NCI-H345 (cell line): ENCODE results near the gene IKBKE.

ENCODE experiments used
- DNase-seq: peaks from one replicate; lab custom pipeline; 2025; lab: John Stamatoyannopoulos, UW

Gene IKBKE

DNA sequence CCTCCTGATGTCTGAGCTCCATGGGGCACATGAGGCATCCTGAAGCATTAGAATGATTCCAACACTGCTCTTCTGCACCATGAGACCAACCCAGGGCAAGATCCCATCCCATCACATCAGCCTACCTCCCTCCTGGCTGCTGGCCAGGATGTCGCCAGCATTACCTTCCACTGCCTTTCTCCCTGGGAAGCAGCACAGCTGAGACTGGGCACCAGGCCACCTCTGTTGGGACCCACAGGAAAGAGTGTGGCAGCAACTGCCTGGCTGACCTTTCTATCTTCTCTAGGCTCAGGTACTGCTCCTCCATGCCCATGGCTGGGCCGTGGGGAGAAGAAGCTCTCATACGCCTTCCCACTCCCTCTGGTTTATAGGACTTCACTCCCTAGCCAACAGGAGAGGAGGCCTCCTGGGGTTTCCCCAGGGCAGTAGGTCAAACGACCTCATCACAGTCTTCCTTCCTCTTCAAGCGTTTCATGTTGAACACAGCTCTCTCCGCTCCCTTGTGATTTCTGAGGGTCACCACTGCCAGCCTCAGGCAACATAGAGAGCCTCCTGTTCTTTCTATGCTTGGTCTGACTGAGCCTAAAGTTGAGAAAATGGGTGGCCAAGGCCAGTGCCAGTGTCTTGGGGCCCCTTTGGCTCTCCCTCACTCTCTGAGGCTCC, 26.0 kb downstream of the IKBKE start:
- DNase-seq: peak; percentile 44

DNA sequence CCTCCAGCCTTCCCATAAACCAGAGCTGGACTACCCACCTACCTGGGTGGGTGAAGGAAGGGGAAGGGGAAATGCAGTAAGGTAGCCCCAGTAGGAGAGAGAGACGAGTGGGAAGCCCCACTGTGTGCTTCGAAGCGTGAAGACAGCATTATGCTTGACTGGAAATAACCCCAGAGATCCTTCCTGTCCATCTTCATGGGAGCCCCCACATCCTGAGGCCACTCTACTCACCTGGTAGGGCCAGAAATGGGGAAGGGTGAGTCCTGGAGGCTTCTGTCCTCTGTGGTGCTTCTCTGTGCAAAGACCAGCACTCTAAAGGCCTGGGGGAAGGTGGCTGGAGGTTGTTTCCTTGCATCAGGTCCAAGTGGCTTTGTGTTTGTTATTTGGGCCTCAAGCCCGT, 27.1 kb downstream of the IKBKE start:
- no peak for DNase-seq

DNA sequence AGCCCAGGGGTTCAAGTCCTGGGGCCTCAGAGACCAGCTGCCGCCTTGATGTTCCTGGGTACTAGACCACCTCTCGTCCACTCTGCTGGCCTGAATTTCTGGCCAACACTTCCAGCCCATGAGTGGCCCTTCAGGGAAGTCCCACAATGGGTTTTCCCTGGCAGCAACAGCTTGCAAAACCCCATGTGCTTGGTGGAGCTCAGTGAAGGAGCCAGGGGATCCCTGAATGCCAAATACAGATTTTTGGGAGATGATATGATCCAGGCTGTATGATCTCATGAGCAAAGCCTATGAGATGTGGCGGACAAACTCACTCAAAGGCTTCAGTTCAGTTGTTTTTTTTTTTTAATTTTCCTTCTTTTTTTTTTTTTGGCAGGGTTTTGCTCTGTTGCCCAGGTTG, 27.5 kb downstream of the IKBKE start:
- DNase-seq: no peak

DNA sequence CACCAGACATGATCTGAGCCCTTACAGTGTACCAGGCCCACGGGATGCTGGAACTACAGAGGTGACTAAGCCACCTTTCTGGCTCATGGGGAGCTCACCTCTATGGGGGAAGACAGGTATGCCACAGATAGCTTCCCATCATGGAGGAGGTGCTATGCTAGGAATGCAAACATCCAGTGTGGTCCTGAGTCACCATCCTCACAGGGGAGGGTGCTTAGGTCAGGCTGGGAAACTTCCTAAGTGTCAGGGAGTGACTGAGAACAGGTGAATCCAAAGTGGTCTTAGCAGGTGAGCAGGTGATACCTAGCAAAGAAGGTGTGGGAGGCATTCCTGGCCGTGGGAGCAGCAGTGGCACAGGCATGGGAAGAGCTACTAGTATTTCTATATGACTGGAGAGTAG, 28.4 kb downstream of the IKBKE start:
- no peak for DNase-seq

DNA sequence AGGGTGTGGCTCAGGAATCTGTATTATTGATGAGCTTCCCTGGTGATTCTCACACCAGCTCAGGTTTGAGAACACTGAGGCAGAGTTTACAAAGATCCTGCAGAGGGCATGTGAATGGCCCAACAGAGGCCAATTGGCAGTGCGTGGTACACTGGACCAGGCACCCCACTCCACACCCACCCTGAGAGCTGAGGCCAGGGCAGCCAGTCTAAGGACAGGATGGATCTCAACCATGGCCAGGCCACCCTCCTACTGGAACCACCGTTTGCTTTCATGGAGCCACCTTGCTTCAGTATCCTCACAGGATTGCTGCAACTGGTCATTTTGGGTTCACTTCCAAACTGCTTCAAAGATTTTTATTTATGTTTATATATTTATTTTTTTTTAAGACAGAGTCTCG, 29.8 kb downstream of the IKBKE start:
- DNase-seq: no peak

DNA sequence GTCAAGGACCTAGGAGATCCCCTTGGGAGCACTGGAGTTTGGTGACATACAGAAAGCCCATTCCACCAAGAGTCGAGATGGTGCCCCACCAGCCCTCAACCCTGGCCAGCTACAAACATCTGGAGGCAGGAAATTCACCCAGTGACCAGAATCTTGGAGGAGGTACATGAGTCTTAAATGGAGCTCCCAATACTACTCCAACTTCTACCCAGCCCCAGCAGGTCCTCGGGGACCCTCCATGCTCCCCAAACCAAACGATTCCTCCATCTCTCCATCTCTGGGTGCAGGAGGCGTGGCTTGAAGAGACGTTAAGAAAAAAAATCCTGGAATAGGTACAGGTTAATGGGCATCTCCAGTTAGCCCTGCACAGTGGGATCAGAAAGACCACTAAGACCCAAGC, 31.6 kb downstream of the IKBKE start:
- DNase-seq: no peak

DNA sequence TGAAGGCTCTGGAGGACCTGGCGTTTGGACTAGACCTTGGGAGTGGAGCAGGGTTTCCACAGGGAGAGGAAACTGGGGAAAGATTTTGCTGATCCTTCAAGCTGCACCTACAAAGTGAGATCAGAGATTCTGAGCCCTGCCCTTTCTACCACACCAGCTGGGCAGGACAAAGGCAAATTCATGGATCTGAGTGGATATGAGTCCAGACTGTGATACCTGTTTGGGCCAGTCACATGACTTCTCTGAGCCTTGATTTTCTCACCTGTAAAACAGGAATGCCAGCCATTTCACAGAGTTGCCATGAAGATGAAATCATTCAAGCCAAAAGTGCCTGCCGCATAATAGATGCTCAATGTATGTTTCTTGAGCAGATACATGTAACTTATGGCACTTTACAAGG, 32.1 kb downstream of the IKBKE start:
- DNase-seq: no peak

DNA sequence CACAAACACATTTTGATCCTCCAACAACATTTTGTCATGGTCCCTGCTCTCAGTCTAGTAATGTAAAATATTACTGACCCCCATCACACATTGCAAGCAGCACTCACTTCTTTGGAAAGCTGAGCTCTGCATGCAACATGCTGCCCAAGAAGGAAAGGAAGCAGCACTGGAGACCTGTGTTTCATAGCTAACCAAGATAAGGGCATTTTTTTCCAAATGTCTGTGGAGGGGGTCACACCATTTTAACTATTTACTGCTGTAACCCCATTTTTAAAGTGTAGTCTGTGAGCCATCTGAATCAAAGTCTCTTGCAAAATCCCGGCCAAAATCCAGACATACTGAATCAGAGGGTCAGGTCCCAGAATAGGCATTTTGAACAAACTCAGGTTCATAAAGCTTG, 32.5 kb downstream of the IKBKE start:
- DNase-seq: no peak

DNA sequence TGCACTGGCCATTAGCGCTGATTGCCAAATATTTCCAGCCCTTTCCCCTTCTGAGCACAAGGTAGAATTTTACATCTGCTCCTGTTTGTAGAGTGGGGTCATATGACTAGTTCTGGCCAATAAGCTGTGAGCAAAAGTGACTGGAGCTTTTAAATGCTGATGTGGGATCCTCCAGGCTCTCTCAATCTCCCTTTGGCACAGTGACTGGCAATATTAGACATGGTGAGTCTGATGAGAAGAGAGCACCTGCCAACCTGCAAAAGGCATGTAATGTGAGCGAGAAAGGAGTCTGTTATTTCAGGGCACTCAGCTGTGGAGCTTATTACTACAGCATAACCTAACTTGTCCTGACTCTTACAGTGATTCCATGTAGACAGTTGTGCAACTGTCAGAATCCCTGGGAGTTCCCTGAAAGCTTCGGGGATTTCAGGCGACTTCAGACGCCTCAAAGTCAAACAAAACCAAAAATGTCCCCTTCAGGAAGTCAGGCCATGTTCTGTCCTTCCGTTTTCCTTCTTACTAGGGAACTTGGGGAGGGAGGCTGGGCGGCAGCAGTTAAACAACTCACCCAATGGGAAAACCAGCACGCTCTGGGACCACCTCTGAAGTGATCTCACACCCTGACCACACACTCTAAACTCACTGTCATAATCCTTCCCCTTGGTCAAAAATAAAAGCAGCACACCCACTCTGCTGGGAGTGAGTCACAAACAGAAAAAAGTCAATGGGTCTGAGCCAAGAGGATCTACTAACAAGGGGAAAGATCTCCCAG, 33.5 kb downstream of the IKBKE start:
- no peak for DNase-seq

DNA sequence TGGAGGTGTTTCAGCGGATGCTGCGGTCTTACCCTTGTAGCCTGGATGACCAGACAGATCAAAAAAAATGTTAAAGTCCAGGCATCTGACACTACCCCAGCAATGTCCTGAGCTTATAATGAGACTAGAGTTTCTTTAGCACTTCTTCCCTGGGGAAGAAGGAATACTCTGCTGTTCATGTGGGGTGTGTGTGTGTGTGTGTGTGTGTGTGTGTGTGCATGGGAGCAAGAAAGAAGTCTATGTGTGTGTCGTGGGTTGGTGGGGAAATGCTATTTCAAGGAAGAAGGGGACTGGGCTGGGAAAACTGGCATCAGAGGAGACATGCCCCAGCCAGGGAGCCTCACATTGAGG, 34.1 kb downstream of the IKBKE start:
- no peak for DNase-seq

DNA sequence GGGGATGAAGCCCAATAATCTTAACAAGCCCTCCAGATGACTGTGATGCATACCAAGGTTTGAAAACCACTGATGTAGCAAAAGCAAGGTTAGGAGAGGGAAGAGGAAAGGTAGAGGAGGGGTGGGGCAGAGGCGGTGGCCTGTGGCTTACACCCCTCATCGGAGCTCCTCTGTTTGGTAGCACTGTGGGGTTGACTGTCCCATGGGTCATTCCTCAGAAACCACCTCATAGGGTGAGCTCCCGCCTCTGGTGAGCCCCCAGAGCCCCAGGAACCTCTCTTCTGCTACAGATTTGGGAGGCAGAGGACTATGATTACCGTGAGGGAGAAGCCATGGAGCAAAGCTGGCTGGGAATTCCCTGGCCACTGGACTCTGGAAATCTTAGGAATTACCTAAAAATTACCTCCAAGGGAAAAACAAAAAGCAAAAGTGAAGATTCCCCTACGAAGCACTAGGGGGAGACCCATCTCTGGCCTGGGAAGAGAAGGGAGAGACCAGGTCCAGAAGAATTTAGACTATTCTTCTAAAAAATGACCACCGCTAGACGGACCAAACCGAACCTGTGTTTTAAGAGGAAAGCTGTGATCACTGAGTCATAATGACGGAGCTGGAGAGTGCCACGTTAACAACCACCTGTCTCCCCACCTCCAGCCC, 35.6 kb downstream of the IKBKE start:
- no peak for DNase-seq

DNA sequence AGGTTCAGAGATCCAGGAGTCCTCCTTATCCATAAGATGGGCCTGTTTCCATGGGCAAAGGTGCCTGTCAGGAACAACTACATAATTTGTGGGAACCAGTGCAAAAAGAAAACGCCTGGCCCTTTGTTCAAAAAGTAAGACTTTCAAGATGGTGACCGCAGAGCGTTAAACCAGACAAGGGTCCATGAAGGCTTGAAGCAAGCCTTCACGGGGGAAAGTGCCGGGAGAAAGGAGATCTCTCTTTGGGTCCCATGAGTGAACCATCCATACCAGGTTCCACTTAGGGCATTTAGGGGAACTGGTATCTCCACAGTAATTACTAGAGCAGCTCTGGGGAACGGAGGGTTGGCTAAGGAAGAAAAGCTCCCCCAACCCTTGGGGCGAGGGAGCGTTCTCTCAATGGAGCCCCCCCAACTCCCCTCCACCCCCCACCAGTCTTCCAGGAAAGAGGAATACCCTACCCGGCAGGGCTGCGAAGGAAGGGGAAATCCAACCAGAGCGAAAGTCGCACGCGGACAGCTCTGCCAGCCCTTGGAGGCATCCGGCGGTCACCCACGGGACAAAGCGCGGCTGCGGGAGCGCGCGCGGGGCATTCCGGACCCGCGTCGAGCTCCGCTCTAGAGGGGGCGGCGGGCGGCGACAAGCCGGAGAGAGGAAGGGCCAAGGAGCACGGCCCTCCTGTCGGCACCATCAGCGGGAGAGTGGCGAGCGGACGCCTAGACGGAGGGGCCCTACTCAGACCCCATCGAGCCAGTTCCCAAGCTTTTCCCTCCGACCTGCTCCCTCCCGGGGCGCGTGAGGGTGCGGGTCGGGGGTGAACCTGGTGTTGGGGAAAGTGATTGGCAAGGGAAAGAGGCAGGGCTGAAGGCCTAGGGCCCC, 36.4 kb downstream of the IKBKE start:
- DNase-seq: no peak

DNA sequence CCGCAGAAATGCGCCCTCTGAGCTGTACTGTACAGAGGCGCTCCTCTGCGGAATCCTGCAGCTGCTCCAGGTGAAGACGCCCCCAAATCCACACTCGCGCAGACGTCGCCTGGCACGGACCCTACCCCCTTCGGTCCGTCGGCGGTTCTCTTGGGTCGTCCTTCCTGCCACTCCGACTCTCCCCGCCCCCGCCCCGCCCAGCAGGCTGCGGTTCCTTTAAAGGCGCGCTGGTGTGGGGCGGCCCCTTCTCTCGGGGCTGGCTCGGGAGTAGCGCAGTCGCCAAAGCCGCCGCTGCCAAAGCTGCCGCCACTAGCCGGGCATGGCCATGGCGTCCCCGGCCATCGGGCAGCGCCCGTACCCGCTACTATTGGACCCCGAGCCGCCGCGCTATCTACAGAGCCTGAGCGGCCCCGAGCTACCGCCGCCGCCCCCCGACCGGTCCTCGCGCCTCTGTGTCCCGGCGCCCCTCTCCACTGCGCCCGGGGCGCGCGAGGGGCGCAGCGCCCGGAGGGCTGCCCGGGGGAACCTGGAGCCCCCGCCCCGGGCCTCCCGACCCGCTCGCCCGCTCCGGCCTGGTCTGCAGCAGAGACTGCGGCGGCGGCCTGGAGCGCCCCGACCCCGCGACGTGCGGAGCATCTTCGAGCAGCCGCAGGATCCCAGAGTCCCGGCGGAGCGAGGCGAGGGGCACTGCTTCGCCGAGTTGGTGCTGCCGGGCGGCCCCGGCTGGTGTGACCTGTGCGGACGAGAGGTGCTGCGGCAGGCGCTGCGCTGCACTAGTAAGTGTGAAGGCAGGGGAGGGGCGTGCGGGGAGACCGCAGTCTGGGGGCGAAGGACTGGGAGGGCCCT, 37.2 kb downstream of the IKBKE start, which contains the start of gene RASSF5:
Gene RASSF5 (plus strand): TSS at position 248 of the 846 bp plus-strand sequence. CDS start 72 bp downstream, at position 320.
- DNase-seq: peak; percentile 41

DNA sequence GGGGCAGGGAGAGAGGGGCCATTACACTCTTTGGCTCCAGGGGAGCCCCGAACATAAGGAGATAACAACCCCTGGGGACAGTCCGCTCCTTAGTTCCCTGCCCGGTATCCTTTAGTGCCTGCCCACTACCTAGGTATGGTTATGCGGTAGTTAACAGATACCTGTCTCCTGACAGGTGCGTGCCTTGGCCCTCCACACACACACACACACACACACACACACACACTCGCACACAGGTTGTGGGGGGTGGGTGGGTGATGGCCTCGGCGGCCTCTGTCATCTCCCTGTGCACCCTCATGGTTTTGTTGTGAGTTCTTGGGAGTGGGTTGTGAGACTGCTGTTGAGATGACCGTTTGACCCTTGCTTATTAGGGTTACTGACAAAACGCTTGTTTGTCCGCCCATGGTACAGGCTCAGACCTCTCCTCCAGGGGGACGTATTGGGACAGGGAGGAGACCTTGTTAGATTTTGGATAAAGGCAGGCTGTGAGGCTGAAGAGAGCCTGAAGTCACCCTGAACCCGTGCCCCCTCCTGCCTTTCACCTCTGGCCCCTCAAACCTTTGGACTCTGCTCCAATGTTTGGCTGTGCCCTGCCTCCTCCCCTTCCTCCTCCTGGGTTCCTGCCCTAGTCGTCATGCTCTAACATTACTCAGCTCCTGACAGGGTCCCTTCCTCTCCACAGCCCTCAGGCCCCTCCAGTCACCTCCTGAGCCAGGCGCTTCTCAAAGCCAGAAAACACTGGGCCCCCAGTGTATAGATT, 38.0 kb downstream of the IKBKE start:
- DNase-seq: no peak

DNA sequence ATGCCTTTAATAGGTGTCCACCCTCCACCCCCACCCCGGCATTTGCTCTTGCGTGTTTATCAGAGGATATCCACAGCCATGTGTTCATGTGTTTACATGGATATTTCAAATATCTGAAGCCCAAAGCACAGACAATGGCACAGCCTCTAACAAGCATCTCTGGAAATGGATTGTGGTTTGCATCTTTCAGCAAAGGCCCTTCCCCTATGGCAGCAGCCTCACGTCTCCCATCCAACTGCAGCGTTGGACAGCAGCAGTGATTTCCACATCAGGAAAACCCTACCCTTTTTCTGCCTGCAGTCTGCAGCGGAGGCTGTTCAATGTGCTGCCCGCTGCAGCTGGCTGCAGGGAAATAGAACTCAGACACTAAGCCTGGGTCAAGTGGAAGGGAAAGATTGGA, 38.7 kb downstream of the IKBKE start:
- DNase-seq: no peak

DNA sequence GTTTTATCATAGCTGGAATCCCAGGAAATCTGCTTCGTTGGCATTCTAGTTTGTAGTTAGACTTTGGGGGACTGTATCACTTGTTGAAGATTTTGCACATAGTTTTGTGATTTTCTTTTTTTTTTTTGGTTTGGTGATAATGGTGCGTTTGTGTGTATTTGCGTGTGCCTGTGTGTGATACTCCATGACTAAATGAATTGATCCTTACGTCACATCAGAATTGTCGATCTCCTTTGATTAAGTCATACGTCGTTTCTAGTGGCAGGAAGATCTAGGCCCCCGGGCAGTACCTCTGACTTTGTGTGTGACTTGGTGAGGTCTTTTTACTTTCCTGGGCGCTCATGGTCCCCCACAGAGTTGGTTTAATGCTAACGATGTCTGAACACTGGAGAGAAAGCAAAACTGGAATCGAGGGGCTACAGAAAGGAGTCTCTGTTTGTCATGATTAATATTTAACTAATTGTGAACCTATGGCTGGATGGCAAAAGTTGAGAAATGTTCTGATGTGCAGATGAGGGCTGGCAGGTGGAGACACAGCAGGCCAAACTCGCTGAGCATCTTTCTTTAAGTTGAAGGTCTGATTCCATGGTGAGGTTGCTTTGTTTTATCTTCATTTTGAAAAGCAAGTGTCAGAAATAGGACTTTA, 39.5 kb downstream of the IKBKE start:
- DNase-seq: no peak

DNA sequence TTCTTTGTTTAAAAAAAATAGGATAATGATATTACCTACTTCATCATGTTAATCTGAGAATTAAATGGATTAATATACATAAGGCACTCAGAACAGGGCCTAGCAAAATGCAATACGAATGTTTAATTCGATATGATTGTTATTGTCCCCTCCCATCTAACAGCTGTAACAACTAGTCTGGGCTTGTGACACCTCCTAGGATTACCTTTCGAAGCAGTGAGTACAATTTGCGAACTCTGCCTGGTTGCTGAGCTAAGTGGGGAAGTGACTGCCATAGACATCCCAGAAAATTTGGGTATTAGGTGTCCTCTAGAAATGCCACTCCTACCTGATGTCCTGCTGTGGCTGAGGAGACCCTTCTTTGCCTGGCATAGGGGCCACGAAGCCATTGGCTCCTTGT, 40.1 kb downstream of the IKBKE start:
- DNase-seq: no peak

DNA sequence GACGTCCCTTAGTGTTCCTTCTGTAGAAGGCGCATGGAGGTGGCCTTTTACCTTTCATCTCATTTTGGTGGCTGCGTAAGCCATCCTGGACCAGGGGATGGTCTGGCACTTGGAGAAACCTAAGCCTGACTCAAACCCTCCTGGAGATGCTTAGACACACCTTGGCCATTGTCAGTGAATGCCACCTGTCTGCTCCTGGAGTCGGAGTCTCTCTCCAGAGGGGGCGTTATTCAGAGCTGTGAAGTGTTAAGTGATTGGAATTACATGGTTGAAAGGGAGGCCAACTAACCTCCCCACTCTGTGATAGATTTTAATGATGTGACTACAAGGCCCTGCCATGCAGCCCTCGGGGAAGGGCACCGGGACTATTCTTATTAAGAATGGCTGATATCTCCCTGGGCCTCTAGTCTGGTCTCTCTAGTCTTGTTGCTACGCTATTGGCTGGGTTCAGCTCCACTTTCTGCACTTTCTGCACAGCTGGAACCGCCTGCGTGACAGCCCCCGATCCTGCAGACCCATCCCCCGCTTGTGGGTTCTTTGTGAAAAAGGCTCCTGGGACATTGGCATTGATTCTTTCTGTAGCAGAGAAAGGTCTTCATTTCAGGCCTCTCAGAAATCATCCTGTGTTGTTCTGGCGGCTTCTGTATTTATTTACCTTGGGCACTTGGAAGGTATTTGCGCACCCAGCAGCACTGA, 41.2 kb downstream of the IKBKE start:
- peak; percentile 53 for DNase-seq

DNA sequence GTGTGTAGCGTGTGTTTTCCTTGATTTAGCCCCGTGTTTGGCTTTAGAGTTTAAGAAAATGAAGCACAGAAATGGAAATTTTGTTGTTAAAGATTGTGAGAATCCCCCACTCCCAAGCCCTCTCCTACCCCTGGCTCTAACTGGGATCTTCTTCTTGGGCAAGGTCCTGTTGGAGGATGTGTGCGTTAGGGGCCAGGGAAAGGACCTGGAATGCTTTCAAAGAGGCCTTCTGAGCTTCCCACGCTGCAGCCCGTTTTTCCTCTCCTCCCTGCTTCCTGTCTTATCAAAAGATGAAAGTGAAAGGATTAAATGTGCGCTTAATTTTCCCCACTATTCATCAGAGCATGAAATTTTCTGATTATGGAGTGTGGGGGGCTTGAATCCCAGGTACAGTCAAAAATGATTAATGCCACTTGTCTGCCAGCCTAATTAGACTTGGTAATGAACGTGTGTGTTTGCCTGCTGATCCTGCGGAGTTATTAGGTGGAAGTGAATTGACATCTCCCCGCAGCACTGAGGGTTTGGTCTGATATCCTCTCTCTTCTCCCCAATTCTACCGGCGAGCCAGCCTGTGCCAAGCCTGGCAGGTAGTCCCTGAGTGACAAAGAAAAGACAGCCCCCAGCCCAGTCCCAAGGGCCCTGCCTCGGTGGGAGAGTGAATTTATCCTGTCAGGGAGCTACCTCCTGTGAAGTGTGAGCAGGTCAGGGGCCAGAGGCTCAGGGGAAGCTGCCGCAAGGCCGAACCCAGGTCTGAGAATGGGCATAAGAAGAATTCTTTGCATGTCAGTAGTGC, 42.0 kb downstream of the IKBKE start:
- peak; percentile 37 for DNase-seq
